ENCODE measurements around the gene MAST3.
A peak's percentile ranks its signal among the peaks of the same experiment; 100 is the strongest.

Gene MAST3

DNA sequence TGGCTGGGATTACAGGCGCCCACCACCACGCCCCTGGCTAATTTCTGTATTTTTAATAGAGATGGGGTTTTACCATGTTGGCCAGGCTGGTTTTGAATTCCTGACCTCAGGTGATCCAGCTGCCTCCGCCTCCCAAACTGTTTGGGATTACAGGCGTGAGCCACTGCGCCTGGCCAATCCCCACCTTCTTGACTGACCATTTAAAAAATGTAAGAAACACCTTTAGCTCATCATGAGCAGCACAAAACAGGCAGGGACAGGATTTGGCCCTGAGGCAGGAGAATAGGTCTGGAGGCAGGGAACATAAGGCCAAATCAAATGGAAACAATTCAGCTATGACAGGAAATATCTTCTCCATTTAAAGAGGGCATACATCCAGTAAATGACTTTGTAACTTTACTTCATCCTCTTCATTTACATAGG lies 94.1 kb downstream of the MAST3 start:
- no peak for DNase-seq (ENCODE audit: low read depth)

DNA sequence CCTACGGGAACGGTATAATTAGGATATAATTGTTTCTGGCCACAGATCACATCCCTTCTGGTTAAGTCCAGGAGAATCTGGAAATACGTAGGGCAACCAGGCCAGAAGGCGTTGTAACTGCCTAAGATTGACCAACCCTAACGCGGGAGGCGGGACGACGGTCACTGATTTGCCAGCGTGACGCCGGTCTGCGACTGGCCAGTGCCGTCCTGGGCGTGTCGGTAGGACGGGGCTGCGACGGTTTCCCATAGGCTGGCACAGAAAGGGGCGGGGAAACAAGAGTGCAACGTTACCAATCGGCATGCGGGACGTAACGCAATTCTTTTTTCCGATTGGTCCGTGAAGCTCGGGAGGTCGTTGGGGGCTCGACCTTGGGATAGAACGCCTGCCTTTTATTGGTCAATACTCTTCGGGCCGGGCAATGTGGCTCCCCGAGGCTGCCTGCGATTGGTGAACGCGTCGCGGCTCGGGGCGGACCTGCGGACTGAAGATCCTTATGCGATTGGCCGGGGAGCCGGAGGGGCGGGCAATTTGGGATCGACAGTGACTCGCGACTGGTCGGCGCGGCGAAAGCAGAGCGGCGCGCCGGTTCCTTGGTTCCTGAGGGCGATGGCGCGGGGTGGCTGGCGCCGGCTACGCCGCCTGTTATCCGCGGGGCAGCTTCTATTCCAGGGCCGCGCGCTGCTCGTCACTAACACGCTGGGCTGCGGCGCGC lies 95.3 kb downstream of the MAST3 start, which contains the start of gene MPV17L2:
MPV17L2 (plus strand) TSS at position 546 of the 715 bp plus-strand sequence; CDS start at position 610, 64 bp downstream.
- DNase-seq (ENCODE audit: low read depth), result peak; percentile 97

DNA sequence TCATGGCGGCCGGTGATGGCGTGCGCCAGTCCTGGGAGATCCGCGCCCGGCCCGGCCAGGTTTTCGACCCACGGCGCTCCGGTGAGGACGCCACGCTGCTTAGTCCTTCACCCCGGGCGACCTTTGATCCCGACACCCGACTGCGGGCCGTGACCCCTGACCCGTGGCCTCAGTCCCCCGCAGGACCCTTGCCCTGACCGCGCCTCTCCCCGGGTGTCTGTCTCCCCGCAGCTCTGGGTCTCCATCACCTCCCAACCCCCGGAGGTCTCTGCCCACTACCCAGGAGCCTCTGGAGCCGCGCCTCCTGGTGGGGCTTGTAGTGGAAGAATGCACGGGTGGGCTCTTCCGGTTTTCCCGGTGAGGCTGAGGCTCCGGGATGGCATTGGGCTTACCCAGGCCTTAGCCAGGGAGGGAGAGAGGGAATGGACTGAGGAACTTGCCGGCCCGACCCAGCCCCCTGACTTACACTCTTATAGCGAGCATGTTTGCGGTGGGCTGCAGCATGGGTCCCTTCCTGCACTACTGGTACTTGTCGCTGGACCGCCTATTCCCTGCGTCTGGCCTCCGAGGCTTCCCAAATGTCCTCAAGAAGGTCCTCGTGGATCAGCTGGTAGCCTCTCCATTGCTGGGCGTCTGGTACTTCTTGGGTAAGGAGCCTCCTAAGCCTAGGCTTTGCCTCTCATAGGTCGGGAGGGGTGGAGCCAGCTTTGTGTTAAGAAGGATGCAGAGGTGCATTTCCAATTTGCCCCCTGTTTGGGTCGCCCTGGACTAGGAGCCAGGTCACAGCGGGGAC lies 96.0 kb downstream of the MAST3 start:
- no peak for DNase-seq (ENCODE audit: low read depth)

DNA sequence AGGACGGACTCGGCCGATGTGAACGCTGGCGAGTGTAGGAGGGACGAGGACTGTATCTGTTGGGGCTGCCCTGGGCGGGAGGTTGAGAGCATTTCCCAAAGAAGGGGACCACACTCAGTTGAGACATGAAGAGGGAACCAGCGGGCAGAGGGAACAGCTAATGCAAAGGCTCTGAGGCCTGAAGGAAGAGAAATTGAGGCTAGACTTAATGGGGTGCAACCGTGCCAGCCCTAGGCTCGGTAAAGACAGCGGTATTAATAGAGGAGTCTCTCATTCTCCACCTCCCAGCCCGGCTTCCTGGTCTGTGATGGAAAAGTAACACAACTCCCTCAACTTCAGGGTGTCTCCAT lies 96.6 kb downstream of the MAST3 start:
- DNase-seq (ENCODE audit: low read depth), result no peak

DNA sequence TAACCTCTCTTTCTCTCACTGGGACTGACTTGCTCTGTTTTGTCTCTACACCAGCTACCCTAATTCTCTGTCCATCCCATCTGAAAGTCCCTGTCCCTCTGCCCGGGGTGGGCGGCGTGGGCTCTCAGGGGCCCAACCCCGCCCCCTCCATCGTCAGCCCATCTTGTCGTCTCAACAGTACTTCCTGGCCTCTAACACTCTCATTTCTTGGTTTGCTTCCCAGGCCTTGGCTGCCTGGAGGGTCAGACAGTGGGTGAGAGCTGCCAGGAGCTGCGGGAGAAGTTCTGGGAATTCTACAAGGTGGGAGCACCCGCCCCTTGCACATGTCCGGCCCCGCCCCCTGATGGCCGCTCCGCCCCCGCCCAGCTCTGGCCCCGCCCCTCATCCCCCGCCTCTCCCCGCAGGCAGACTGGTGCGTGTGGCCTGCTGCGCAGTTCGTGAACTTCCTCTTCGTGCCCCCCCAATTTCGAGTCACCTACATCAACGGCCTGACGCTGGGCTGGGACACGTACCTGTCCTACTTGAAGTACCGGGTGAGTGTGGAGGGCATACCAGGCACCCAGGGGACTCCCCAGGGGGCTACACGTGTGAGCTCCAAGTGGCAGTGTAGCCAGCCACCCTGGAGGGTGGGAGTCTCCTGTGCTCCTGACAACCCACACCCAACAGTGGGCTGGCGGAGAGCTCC lies 97.1 kb downstream of the MAST3 start:
- no peak for DNase-seq (ENCODE audit: low read depth)

DNA sequence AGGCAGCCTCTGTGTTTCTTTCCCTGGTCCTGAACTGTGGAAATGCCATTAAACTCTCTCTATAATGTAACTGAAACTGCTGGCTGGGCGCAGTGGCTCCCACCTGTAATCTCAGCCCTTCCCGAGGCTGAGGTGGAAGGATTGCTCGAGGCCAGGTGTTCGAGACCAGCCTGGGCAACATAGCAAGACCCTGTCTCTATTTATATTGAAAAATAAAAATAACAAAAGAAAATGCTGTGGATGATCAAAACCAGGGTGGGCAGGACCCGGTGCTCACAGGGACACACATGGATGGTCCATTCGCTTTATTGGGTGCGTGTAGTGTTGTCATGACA lies 98.9 kb downstream of the MAST3 start:
- DNase-seq (ENCODE audit: low read depth), result no peak

- no peak for DNase-seq (ENCODE audit: low read depth)
These were observed 99.7 kb downstream of the MAST3 start for GRCh38 chr19:18197306-18197705.

GRCh38 chr19:18197941-18198340 lies 100.4 kb downstream of the MAST3 start:
- no peak for DNase-seq (ENCODE audit: low read depth)

DNA sequence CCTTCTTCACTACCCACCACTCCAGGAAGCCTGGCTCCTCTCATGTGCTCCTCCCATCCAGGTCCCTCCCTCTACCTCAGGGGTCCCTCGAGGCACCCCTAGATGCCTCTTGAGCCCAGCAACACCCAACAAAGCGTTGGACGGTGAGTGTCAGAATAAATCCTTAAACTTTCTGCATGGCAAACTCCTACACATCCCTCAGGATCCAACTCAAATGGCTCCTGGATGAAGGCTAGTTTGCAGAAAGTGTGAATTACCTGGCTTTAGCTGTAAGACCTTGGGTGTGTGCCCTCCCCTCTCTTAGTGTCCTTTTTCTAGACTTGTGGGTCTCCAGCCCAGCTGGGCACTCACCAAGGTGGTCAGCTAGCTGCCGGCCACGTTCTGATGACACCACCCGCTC lies 100.8 kb downstream of the MAST3 start:
- DNase-seq (ENCODE audit: low read depth), result no peak
